ENCODE measurements around the gene CACNA2D3. TPM values are rescaled to one million over a fixed set of nuclear protein-coding genes. Genes with fewer than 3 reads are reported as not detected.

The CACNA2D3 gene
- total RNA-seq, 1 donor from 2014 or later = 0.29 TPM

DNA sequence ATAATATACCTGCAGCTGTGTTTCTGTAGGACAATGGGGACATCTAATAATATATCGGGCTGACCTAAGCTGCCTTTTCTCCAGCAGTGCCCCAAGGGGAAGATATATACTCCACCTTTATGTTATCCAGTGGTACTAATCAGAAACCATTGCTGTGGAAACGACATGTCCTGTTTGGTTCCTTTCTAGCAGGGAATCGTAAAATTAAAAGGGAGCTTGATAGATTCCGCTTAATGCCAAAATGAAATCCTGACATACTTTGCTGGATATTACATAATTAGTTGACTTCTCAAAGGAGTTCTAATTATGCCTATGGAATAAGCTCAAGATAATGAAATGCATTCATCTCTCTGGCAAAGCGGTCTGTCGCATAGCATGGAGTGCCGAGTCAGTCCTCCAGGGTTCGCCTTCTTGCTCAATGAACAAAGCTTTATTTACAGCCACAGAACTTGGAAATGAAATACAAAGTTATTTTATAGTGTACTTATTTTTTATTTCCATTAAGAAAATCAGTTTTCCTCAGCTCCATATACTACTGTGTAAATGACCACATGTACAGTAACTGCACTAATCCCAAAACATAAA lies 542.8 kb downstream of the CACNA2D3 start:
- no peak for DNase-seq (ENCODE audit: low spot score, unreplicated experiment)
- H3K4me3 Mint-ChIP-seq (ENCODE audit: low read depth) = no peak overlapping the region
- H3K27me3 Mint-ChIP-seq = peaks cover 8% of the 10 kb centered on the region
- H3K4me1 Mint-ChIP-seq (ENCODE audit: low read depth) = no peaks in the 10 kb centered on the region
- no peak for TF ChIP-seq CTCF (IDR thresholded peaks at IDR 0.05; ENCODE audit: unreplicated experiment)
- no peak overlapping the region for H3K27ac Mint-ChIP-seq
- no peaks in the 10 kb centered on the region for H3K36me3 Mint-ChIP-seq (ENCODE audit: insufficient read depth)
- no peaks in the 10 kb centered on the region for H3K9me3 Mint-ChIP-seq (ENCODE audit: low read depth)

GRCh38 chr3:54668236-54668635 lies 545.9 kb downstream of the CACNA2D3 start:
- Mint-ChIP-seq H3K27me3 (peaks cover 8% of the 10 kb centered on the region), H3K36me3 (ENCODE audit: insufficient read depth) (no peaks in the 10 kb centered on the region), H3K4me1 (ENCODE audit: low read depth) (peaks cover 9% of the 10 kb centered on the region), H3K27ac (no peak overlapping the region), H3K4me3 (ENCODE audit: low read depth) (no peak overlapping the region), H3K9me3 (ENCODE audit: low read depth) (no peaks in the 10 kb centered on the region)
- no peak for TF ChIP-seq CTCF (IDR thresholded peaks at IDR 0.05; ENCODE audit: unreplicated experiment)
- DNase-seq (ENCODE audit: low spot score, unreplicated experiment) = no peak

- Mint-ChIP-seq H3K36me3 (ENCODE audit: insufficient read depth) (no peaks in the 10 kb centered on the region), H3K4me3 (ENCODE audit: low read depth) (no peak overlapping the region), H3K27ac (no peak overlapping the region), H3K27me3 (peaks cover 8% of the 10 kb centered on the region), H3K9me3 (ENCODE audit: low read depth) (no peaks in the 10 kb centered on the region), H3K4me1 (ENCODE audit: low read depth) (peaks cover 9% of the 10 kb centered on the region)
- no peak for DNase-seq (ENCODE audit: low spot score, unreplicated experiment)
- TF ChIP-seq CTCF (IDR thresholded peaks at IDR 0.05; ENCODE audit: unreplicated experiment) = no peak
Observed at GRCh38 chr3:54670201-54671000, 548.0 kb downstream of the CACNA2D3 start.

DNA sequence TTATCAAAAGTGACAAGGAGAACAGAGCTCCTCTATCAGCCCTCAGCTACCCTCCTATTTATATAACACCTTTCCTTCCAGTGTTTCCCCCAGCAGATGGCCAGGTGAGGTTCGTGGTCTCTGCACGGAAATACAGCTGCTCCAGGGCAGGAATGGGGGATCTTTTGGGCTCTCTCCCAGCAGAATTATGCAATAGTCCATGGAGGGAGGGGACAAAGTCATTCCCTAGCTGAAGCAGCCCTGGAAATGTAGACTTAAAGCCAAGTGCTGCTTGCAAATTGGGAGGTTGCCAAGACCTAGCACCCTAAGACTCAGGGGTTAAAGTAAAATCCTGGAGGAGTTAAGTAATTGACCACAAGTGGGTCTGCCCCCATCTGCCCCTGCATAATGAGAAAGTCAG lies 549.2 kb downstream of the CACNA2D3 start:
- Mint-ChIP-seq H3K4me1 (ENCODE audit: low read depth) (peaks cover 9% of the 10 kb centered on the region), H3K27ac (no peak overlapping the region), H3K36me3 (ENCODE audit: insufficient read depth) (no peaks in the 10 kb centered on the region), H3K9me3 (ENCODE audit: low read depth) (no peaks in the 10 kb centered on the region), H3K4me3 (ENCODE audit: low read depth) (no peak overlapping the region), H3K27me3 (peaks cover 8% of the 10 kb centered on the region)
- no peak for DNase-seq (ENCODE audit: low spot score, unreplicated experiment)
- TF ChIP-seq CTCF (IDR thresholded peaks at IDR 0.05; ENCODE audit: unreplicated experiment) = no peak

GRCh38 chr3:54676087-54676486 lies 553.7 kb downstream of the CACNA2D3 start:
- no peaks in the 10 kb centered on the region for H3K9me3 Mint-ChIP-seq (ENCODE audit: low read depth)
- H3K27ac Mint-ChIP-seq = no peak overlapping the region
- no peak overlapping the region for H3K4me3 Mint-ChIP-seq (ENCODE audit: low read depth)
- peaks cover 4% of the 10 kb centered on the region for H3K27me3 Mint-ChIP-seq
- DNase-seq (ENCODE audit: low spot score, unreplicated experiment) = no peak
- H3K36me3 Mint-ChIP-seq (ENCODE audit: insufficient read depth) = no peaks in the 10 kb centered on the region
- H3K4me1 Mint-ChIP-seq (ENCODE audit: low read depth) = peaks cover 5% of the 10 kb centered on the region
- TF ChIP-seq CTCF (IDR thresholded peaks at IDR 0.05; ENCODE audit: unreplicated experiment) = no peak
